ENCODE measurements around the gene IFI6.
A peak's percentile ranks its signal among the peaks of the same experiment; 100 is the strongest.
"Not testable (repeated sequence)": the region's sequence is repeated elsewhere in the genome, so short reads cannot be mapped to it uniquely, and the experiment has no call there.

The IFI6 gene, protein sequence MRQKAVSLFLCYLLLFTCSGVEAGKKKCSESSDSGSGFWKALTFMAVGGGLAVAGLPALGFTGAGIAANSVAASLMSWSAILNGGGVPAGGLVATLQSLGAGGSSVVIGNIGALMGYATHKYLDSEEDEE

DNA sequence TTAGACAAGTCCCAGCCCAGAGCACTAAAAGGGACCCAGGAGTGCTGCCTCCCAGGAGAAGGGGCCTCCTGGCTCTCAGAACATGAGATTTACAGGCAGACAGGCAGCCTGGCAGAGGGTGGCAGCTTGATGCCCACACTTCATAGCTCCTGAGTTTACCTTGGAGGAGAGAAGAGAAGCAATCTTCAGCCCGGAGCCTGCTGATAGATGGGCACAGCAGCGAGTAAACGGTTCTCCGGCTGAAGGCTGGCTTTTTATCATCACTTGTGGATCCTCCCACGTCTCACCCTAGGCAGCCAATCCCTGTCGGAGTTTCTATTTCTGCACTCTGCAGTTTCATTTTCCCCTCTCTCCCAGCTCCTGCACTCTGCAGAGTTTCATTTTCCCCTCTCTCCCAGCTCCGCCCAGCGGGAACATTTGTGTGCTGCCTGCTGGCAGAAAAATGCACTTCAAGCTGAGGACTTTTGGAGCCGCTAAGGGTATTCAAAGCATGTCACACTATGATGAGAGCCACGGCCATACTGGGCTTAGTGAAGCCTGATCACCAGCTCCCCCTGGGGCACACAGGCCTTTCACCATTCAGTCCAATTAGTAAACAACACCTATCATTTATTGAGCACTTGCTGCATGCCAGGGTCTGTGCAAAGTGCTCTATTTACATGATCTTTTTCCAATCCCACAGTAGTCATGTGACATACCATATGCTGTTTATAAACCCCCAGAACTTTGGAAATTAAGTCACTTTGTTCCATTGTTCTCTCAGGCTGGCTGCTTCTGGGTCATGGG, at the start of gene IFI6:
Gene IFI6, minus strand, starts transcription at position 229 of the 786 bp plus-strand sequence. CDS start 2,878 bp downstream, outside the sequence.
- peak; percentile 99 for DNase-seq

DNA sequence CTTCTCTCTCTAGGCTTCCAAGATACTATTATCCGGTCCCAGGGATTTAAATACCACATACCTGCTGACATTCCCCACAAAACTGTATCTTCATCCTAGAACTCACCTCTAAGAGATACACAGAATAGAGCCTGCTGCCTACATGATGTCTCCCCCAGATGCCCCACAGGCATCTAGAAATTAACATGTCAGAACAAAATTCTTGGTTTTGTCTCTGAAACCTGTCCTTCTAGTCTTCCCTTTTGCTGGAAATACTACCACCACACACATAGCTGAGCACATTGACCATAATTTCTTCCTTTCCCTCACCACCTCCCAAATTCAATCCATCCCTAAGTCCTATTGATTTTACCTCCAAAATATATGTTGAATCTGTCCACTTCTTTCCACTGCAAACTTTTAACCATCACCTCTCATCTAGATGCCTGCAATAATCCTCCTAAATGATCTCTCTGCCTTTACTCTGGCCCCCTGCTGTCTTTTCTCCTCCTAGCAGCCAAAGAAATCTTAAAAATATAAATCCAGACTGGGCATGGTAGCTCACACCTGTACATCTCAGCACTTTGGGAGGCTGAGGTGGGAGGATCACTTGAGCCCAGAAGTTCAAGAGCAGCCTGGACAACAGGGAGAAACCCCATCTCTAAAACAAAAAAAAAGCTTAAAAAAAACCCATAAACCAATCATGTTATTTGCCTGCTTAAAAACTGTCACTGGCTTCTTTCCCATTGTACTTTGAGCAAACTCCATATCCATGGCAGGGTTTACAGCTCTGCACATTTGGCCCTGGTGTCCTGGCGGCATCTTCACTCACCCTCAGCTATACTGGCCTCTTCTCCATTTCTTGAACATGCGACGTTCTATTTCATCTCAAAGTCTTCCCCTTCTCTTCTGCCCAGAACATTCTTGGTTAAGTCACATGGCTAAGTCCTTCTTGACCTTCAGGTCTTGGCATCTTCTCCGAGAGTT, 47.6 kb upstream of the IFI6 start:
- no peak for DNase-seq

DNA sequence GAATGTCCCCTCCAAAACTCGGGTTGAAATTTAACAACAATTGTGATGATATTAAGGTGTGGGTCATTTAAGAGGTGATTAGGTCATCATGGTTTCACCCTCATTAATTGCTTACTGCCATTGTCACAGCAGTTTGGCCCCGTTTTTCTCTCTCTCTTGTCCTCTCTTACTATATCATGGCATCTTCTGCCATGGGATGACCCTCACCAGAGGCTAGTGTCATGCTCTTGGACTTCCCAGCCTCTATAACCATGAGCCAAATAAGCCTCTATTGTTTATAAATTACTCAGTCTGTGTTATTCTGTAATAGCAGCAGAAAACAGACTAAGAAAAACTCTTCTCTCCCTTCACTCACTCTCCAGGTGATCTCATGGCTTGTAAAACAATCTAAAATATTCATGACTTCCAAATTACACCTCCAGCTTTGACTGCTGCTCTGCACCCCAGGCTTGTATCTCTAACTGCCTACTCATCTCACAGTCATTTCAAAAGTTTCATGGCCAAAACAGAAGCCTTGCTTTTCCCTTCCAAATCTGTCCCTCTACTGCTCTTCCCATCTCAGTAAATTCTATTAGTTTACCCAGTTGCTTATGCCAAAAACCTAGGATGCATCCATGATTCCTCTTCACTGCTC, 44.4 kb upstream of the IFI6 start:
- DNase-seq = no peak

DNA sequence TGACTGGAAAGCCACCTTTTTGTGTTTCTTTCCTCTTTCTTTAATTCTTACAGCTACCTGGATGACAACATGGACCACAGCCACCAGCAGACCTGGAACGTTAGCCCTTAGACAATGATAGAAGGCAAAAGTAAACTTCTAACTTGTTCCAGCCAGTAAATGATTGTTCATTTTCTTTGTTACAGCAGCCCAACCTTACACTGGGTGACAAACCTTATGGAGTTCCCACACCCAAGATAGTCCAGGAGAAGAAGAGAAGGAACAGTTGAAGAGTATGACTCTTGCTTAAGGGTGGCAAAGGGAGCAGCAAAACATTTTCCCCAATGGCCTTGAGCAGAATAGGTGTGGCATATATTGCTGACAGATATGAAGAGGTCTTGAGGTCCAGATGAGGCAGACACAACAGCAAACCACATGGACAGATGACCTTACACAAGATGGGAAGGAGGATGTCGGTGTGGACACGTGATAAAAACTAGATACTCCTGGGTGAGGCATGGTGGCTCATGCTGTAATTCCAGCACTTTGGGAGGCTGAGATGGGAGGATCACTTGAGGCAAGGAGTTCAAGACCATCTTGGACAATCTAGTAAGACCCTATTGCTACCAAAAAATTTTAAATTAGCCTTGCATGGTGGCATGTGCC, 42.0 kb upstream of the IFI6 start:
- DNase-seq = no peak

DNA sequence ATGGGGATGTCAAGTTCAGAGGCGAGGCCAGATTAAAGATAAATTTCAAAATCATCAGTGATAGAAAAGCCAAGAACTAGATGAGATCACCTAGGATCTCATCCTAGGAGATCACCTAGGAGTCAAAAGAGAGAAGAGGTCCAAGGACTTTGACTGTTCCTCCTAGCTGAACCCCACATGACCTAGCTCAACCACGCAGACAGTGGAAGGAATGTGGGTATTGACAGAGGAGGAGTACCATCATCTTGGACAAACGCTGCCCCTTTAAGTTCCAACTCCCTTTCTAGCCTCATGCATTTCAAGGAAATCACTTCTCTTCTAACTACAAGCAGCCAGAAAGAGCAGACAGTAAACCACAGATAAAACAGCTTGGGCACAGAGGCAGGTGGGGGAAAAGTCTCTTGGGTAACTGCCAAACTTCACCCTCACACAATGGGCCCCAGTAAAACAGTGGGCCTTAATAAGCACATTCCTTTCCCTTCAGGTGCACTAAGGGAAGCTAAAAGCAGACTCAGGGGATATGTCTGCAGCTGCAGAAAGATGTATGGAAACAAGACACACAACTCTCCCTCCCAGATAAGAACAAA, 41.2 kb upstream of the IFI6 start:
- no peak for DNase-seq

DNA sequence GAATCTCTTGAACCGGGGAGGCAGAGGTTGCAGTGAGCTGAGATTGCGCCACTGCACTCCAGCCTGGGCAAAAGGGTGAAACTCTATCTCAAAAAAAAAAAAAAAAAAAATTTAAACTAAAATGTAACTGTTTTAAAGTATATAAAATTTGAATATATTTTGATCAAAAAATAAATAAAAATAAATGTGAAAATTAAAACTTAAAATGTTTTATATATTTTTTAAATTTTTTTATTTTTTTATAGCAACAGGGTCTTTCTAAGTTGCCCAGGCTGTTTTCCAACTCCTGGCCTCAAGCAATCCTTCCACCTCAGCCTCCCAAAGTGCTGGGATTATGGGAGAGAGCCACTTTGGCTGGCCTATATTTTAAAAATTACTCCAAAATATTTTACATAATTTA, 38.6 kb upstream of the IFI6 start:
- DNase-seq = no peak

DNA sequence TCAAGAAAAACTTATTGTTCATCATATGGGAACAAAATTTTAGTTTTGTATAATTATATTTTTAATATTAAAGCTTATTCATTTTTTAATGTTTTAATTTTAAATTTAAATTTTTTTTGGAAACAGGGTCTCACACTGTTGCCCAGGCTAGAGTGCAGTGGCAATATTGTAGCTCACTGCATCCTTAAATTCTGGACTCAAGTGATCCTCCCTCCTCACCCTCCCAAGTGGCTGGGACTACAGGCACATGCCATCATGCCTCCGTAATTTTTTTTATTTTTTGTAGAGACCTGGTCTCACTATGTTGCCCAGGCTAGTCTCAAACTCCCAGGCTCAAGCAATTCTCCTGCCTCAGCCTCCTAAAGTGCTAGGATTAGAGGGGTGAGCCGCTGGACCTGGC, 33.6 kb upstream of the IFI6 start:
- DNase-seq = no peak

DNA sequence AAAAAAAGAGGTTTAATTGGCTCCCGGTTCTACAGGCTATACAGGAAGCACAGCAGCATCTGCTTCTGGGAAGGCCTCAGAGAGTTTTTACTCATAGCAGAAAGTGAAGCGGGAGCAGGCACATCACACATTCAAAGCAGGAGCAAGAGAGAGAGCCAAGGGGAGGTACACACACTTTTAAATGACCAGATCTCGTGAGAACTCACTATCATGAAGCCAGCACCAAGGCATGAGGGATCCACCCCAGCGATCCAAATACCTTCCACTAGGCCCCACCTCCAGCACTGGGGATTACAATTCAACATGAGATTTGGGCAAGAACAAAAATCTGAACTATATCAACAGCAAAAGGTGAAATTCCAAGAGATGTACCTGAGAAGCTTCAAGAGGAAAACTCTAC, 33.0 kb upstream of the IFI6 start:
- DNase-seq = no peak

DNA sequence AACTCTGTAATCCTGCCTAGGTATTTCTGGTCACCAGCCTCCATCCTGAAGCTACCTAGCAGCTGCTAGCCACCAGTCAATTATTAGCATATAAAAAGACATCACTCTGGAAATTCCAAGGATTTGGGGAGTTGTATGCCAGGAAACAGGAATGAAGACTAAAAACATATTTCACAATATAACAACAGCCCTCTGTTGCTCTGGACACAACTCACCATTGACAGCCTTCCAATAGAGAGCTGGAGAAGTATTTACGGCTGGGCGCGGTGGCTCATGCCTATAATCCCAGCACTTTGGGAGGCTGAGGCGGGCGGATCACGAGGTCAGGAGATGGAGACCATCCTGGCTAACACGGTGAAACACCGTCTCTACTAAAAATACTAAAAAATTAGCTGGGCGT, 24.8 kb upstream of the IFI6 start:
- not testable (repeated sequence) for DNase-seq

DNA sequence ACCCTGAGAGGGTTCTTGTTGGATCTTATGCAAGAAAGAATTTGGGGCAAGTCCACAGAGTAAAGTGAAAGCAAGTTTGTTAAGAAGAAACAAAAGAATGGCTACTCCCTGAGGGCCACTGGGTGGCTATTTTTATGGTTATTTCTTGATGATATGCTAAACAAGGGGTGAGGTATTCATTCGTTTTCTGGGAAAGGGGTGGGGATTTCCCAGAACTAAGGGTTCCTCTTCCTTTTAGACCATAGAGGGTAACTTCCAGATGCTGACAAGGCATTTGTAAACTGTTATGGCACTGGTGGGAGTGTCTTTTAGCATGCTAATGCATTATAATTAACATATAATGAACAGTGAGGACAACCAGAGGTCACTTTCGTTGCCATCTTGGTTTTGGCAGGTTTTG, 18.2 kb upstream of the IFI6 start:
- peak; percentile 46 for DNase-seq

DNA sequence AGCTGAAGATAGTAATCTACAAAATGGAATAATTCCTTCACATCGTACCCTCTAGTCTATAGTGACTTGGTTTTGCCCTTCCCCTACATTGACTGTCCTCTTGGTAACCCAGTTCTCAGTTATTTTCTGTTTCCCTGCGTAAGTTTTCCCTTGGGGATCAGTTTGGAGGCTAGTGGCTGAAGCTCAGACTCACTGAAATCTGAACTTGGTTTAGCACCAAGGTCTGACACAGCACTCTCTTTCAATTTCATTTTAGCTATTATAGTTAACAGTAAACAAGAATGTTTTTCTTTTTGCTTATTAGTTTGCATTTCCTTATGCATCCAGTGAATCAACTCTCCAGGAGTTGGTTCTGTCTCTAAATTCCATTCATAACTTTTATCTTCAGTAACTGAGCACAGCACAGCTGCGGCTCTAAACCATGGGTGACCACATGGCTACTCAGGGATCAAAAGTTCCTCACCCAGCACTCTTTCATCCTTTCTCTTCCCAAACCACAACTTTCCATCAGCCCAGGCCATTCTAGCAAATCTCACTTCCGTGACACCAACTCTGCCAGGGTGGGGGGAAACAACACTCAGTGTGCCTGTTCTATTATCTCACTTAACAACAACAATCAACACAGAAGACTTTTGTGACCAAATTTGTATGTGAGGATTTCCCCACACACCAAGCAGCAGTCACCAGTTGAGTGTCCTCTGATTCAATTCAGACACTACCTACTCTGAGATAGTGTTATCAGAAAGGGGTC, 17.6 kb upstream of the IFI6 start:
- DNase-seq = no peak

DNA sequence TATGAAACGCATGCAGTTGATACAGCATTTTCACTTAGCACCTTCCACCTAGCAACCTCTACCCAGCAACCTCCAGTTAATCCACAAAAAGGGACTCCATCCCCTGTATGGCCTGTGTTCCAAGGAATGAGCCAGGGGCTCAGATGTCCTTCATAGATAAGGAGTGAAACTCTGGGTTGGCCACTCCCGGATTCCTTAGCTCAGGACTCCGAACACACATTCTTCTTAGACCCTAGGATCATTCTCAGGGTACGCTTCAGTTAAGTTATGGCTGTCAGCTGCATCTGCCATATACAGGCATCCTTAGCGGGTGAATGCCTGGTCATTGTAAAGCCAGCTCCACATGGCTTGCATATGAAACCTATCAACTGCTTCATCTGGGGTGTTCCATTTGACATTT, 15.9 kb upstream of the IFI6 start:
- no peak for DNase-seq

DNA sequence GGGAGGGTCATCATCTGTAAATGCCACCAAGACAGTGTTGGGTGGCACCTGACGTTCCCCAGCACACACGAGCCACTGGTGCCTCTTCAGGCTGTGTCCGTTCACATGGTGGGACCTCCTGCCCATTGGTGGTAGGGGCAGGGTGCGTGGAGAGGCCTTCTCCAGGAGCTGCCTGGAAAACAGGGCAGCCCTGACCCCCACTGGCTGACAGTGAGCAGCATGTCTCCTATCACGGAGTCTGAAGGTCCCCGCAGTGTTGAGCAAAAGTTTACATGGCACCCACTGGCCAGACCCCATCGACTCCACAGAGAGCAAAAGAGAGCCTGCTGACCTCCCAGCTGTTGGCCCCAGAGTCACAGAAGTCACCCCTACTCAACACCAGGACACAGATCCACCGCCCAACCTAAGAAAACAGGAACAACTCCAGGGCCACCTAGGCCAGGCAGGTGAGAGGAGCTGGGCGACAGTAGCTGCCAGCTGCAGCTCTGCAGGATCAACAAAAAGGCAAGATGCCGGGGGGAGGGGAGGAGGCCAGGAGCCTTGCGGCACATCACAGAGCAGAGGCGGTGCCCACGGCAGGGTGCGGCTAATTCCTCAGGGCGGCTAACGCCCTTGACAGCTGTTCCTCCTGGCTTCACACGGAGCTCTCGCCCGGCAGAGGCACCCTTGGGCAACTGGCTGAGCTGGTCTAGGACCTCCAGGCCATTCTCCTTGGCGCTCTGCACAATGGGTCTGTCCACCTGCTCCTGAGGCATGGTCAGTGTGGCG, 14.4 kb upstream of the IFI6 start:
- DNase-seq = no peak

DNA sequence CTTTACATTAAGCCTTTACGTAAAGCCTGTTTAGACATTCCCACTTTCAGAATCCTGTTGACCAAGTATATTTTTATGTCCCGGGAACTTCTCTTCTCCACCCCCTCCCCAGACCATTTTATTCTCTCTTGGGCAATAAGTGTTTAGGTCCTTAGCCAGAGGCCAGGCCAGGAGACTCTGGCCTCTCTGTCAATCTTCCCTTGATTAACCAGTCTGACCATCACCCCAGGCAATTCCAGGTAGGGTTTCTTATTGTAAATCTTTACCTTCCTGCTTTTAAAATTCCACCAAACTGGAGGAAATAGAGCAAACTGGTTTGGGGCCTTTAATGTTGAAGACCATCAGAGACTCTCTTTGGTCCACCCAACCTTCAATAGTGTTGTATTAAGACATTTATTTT, 12.2 kb upstream of the IFI6 start:
- no peak for DNase-seq

DNA sequence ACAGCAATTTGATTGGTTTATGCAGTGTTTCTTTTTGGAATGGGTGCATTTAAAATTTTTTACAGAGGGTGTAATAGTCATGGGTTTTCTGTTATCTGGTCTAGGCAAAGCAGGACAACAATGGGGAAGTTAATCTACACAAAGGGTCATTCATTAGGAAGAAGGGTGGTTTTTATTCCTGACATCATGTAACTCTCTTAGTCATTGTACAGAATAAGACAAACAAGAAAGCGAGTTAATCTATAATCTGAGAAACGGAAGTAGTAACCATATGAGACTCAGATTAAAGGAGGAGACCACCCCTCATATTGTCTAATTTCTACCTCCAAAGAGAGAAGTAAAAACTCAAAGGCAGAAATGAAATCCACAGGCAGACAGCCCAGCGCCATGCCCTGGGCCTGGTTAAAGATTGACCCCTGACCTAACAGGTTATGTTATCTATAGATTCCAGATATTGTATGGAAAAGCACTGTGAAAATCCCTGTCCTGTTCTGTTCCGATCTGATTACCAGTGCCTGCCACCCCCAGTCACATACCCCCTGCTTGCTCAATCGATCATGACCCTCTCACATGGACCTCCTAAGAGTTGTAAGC, 10.5 kb upstream of the IFI6 start:
- no peak for DNase-seq

DNA sequence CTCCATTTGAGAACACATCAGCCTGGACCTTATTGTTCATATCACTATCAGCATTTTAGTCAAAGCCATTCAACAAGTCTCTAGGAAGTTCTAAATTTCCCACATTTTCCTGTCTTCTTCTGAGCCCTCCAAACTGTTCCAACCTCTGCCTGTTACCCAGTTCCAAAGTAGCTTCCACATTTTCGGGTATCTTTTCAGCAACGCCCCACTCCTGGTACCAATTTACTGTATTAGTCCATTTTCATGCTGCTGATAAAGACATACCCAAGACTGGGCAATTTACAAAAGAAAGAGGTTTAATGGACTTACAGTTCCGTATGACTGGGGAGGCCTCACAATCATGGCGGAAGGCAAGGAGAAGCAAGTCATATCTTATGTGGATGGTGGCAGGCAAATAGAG, 9.6 kb upstream of the IFI6 start:
- DNase-seq = not testable (repeated sequence)

DNA sequence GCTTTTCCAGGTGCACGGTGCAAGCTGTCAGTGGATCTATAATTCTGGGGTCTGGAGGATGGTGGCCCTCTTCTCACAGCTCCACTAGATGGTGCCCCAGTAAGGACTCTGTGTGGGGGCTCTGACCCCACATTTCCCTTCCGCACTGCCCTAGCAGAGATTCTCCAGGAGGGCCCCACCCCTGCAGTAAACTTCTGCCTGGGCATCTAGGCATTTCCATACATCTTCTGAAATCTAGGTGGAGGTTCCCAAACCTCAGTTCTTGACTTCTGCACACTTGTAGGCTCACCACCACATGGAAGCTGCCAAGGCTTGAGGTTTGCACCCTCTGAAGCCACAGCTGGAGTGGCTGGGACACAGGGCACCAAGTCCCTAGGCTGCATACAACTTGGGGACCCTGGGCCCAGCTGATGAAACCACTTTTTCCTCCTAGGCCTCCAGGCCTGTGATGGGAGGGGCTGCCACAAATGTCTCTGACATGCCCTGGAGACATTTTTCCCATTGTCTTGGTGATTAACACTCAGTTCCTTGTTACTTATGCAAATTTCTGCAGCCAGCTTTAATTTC, 8.3 kb upstream of the IFI6 start:
- not testable (repeated sequence) for DNase-seq

DNA sequence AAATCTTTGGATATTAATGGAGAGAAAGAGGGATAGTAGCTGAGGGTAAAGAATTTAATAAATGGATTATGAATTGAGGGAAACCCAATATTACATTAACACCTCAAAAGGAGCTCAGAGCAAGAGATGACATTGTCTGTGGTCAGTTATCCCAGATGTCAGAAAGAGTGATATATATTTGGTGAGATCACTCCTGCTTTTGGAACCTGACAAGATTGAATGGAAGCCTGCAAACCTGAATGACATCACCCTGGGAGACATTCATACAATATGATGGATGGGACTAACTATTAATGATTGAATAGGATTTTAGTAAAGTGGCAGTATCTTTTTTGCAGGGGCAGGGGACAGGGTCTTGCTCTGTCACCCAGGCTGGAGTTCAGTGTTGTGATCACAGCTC, 6.8 kb upstream of the IFI6 start:
- no peak for DNase-seq

DNA sequence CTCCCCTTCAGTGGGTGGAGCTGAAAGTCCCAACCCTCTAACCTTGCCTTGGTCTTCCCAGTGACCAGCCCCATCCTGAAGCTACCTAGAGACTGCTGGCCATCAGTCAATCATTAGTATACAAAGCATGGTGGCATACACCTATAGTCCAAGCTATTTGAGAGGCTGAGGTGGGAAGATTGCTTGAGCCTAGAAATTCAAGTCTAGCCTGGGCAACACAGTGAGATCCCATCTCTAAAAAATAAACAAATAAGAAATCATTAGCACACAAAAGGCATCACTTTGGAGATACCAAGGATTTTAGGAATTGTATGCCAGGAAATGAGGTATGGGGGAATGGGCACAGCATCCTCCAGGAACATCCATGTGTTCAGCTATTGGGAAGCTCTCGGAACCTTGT, 4.4 kb upstream of the IFI6 start:
- DNase-seq = no peak

DNA sequence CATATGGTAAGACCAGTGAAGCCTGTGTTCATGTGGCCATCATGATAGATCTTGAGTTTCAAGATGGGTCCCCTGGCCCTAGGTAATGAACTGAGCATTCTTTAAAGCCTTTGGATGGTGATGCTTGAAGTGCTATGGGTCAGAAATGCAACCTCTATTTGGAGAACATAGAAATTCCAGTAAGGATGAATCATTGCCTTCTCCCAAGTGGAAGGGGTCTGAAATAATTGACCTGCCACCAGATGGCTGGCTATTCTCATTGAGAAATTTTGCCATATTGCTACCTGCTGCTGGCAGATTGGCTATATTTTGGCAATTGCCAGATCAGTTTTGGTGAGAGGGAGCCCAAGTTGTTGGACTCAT, 739 bp upstream of the IFI6 start:
- no peak for DNase-seq

Data from suppressor macrophage treated with lipopolysaccharide for 4 hours (primary cell).